CD4-positive, alpha-beta T cell treated with Interleukin-15 for 1 hour (primary cell): ENCODE measurements around the gene TMCC2.

Experiments used
- DNase-seq: peaks from one replicate; pipeline ENCODE4 v3.0.0-alpha.2; 2020

The TMCC2 gene

DNA sequence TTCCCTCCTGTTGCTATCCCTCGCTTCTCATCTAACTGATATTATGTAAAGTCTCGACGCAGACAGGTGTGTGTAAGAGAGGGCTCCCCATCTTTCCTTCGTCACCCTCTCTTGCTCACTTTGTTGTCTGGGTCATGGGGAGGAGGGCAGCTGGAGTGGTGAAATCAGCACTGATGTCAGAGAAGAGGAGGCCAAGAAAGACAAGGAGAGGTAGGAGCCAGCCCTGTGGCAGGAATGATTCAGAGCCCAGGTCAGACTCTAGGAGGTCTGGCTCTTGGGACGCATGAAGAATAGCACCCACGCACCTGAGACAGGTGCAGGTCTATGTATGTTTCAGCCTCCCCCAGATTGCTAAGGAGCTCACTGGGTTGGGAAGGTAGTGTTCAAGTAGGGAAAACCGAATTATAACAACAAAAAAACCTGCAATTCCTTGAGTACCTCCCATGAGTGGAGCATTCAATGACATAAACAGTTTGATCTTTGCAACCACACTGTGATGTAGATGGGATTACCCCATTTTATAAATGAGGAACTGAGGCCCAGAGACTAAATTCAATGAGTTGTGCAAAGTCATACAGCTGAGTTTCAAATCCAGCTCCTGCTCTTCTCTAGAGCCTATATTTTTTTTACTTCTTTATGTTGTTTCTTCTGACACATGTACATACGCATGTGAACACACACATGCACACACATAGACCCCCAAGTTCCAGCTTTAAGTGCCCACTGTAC is 83.4 kb downstream of the TMCC2 start:
- DNase-seq: peak; percentile 20

DNA sequence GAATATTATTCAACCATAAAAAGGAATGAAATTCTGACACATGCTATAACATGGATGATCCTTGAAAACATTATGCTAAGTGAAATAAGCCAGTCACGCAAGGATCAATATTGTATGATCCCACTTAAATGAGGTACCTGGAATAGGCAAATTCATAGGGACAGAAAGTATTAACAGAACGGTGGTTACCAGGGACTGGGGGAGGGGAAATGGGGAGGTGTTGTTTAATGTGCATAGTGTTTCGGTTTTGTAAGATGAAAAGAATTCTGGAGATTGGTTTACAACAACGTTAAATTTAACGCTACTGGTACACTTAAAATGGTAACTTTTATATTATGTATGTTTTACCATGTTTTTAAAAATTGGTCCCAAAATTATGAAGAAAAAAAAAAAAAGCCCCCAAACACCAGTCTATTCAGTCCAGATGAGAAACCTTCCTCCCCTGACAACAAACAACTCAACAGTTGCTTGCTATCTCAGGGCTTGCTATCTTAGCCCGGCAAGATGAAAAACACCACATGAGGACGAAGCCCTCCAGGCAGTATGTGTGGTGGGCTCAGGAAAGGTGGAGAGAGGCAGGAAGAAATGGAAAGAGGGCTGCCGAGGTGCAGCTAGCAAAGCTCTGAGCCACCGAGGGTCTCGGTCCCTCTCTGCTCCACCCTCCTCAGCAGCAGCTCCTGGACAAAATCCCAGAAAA is 85.3 kb downstream of the TMCC2 start:
- no peak for DNase-seq

DNA sequence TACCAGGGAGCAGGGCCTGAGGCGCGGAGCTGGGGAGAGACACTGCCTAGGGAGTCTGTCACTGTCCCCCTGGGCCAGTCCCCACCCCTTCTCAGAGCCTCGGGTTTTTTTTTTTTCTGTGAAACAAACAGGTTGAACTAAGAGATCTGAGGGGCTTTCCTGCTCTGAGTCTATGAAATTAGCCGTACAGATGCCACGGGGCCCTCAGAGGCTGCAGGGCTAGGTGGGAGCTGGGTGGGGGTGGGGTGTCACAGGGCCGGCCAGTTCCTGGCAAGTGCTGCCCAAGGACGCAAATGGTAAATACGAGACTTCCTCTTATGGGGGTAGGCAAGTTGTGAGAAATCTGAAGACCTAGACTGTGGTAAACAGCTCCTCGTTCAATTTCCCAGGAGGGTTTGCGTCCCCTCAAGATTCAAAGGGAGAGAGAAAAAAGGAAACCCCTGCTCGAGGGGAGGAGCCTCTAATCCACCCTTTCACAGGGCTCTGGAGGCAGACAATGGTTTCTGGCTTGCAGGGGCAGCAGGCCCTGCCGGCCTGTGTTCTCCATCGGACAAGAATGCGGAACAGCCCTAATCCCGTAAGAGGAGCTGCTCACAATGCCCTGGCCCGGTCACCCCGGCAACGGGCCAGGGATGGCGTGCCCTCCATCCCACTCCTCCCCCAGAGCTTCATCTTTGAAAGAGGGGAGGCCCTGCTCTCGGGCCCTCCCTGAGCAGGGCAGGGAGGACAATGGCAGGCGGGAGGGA is 86.0 kb downstream of the TMCC2 start:
- peak; percentile 73 for DNase-seq

GRCh38 chr1:205315008-205315618 is 87.4 kb downstream of the TMCC2 start:
- DNase-seq: peak; percentile 27

DNA sequence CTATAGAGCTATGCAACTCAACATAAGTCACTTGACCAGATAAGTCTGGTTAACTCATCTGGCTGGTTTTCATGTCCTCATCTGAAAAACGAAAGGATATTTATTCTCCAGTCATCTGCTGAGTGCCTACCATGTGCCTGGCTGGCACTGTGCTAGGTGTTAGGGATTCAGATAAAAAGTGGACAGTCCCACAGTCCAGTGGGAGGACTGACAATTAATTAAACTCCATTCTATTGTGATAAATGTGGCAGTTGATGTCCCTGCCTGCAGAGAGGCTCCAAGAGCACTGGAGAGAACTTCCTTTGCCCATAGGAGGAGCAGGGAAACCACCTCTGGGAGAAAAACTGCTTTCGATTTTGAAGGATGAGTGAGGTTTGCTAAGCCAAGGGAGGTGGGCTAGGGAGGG is 88.4 kb downstream of the TMCC2 start:
- no peak for DNase-seq

DNA sequence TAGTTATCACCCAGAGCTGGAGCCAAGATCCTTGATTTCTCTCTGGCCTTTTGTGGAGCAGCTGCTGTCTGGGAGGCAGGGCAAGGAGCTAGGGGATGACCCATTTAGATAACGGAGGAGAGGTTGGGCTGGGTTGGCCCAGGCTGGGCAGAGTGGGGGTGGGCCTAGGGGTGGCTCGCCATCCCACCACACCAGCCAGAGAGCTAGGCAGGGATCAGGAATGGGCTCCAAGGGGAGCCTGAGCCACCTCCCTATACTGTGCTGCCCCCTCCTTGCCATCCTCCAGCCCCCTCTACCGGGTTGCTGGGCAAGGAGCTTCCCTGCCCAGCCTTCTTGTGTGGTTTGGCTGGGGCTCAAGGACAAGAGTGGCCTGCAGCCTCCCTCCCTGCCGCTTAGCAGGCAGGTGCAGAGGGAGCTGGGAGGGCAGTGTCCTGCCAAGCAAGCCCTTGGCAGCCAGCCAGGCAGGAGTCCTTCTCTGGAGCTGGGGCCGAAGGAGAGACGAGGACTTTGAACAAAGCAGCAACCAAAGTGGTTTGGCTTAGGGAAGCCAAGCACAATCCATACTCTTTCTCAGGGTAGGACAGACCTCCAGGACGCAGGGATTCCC is 89.7 kb downstream of the TMCC2 start:
- DNase-seq: no peak

DNA sequence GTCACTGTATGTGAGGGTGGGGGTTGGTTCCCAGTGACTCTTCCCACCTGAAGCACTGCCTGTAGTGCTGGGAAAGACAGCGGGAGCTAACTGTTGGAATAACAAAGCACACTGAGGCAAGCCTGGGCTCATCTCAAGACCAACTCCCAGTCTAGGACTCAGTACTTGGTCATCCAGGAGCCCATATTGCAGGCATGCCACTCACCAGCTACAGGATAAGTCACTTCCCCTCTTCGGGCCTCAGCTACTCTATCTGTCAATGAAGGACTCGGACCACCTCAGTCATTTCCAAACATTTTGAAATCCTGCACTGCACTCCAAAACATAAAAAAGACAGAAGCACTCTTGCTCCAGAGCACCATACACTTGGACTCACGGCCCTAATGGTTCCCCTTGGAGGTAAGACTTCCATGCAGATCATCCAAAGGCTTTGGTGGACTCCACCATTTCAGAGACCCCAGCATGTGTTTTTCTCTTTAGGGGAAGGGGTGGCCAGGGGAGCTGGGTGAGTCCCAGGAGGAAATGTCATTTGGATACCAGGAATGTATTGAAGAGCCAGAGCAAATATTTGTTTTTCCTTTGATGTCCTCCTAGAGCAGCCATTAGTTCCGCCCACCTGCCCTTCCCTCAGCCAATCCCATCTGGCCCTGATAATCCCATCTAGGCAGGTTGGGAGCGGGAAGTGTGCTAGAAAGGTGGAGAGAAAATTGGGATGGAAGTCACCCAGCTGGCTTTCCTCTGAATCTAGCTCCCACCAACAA is 90.7 kb downstream of the TMCC2 start:
- no peak for DNase-seq

- DNase-seq: peak; percentile 28
Observed at GRCh38 chr1:205319081-205320018, 91.6 kb downstream of the TMCC2 start.

DNA sequence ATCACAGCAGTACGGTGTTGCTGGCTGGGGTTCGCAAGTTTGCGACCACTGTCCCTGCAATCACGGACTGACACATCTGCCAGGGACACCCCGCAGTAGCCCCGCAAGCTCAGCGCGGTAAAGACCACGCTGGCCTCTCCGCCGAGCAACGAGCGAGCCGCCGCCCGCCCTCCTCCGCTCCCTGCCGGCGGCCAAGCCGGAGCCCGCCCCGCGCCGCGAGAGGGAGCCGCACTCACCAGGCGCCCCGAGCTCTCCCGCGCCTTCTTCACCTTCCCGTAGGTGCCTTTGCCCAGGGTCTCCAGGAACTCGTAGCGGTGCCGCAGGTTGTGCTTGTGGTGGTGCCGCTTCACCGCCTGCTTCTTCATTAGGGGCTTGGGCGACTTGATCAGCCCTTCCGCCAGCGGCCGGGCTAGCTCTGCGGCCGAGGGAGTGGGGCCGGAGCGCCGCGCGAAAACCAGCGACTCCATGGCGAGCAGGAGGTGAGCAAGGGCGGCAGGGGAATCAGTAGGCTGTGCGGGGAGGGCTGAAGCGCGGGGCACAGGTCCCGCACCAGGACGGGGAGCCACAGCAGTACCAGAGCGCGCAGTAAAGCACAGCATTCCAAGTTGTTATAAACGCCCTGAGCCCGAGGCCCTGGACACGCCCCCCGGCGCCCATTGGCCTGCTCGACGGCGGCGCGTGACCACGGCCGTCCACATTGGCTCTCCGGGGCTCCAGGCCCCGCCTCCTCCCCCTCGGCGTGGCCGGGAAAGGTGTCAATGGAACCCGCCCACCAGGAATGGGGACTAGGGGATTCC is 93.6 kb downstream of the TMCC2 start, which contains the start of gene NUAK2:
NUAK2 (minus strand) TSS at position 584 of the 797 bp plus-strand sequence; CDS start at position 467, 117 bp downstream.
- peak; percentile 87 for DNase-seq

DNA sequence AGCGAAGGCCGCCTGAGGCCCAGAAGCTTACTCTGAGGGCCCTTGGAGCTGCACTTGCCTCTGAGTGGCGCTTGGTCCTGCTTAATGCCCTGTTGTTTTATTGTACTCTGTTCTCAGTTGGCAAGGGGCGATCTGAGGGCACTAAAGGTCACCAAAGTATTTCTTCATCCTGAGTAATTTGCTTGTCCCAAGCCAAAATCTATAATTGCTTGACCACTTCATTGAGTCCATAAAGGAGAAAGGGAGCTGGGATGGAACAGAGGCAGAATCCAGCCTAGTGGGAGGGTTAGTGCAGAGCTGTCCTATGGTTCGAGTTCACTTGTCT is 94.2 kb downstream of the TMCC2 start:
- DNase-seq: no peak
